Peyer's patch (tissue), 4 donors: ENCODE measurements around the gene MAPK1.

ENCODE experiments used
- POLR2A ChIP-seq, 2 donors: fragments of 450-650 bp; IDR thresholded peaks; one replicate each; pipeline ENCODE4 v1.5.1; 2017; ENCODE audit warnings: antibody characterized with exemption in 2 of 2, mild to moderate bottlenecking in 2 of 2, moderate library complexity in 2 of 2
- TF ChIP-seq, protein P1 (sequence below), 6 experiments: fragments of 450-650 bp in 4 of 6; fragments of 200-600 bp in 2 of 6; sonication (generic) in 1 of 6; IDR thresholded peaks; one replicate each; pipeline ENCODE4 v1.5.1; 2017 to 2019; ENCODE audit warnings: antibody characterized with exemption in 6 of 6, mild to moderate bottlenecking in 3 of 6, moderate library complexity in 1 of 6

DNA sequence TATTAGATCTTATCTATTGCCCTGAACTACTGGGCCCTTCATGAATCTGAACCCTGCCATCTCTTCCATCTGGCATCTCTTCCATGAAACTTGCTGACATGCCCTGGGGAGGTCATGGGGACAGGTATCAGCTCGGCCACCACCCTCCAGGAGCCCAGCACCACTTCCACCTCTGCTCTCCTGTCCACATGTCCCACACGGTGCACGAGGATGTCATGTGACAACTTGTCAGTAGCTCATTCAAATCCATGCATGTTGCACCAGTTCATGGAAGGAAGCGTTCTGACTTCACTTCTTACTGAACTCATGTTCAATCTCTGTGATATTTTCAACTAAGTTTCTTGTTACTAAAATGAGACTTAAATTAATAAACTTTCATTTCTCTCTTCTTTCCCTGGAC lies 148.4 kb downstream of the MAPK1 start:
- TF ChIP-seq, protein P1, sequence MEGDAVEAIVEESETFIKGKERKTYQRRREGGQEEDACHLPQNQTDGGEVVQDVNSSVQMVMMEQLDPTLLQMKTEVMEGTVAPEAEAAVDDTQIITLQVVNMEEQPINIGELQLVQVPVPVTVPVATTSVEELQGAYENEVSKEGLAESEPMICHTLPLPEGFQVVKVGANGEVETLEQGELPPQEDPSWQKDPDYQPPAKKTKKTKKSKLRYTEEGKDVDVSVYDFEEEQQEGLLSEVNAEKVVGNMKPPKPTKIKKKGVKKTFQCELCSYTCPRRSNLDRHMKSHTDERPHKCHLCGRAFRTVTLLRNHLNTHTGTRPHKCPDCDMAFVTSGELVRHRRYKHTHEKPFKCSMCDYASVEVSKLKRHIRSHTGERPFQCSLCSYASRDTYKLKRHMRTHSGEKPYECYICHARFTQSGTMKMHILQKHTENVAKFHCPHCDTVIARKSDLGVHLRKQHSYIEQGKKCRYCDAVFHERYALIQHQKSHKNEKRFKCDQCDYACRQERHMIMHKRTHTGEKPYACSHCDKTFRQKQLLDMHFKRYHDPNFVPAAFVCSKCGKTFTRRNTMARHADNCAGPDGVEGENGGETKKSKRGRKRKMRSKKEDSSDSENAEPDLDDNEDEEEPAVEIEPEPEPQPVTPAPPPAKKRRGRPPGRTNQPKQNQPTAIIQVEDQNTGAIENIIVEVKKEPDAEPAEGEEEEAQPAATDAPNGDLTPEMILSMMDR (IDR thresholded peaks at IDR 0.05), result no peak
- TF ChIP-seq POLR2A (IDR thresholded peaks at IDR 0.05), result no peak
